A549 (cell line): ENCODE measurements around the gene ZPBP2. TPM values are rescaled to one million over a fixed set of nuclear protein-coding genes. Genes with fewer than 3 reads are reported as not detected.
"Not testable (repeated sequence)": the region's sequence is repeated elsewhere in the genome, so short reads cannot be mapped to it uniquely, and the experiment has no call there.

Experiments
- ATAC-seq, 2 experiments: fragments of 200-7000 bp in 1 of 2; fragments of >200 bp in 1 of 2; cut with Nextera tagmentation in 1 of 2; cut with Tn5 transposase in 1 of 2; 3 replicates each; pipeline versions ENCODE4 v1.8.0 to v1.9.1; 2018 to 2020; ENCODE audit warnings: mild to moderate bottlenecking in 1 of 2, moderate library complexity in 1 of 2
- CTCF ChIA-PET: fragments of 300-600 bp; sonication (Branson Sonifier 250); formaldehyde crosslinking; extraction: SDS; loops from one replicate; lab custom pipeline; 2021; ENCODE audit warnings: antibody characterized with exemption, inconsistent platforms; lab: Yijun Ruan, JAX
- POLR2A ChIA-PET: fragments of 350-600 bp; formaldehyde crosslinking; extraction: SDS; loops from one replicate; lab custom pipeline; 2021; ENCODE audit warnings: antibody characterized with exemption, inconsistent platforms; lab: Yijun Ruan, JAX
- DNase-seq, 2 experiments: peaks; one replicate each; pipeline versions ENCODE4 v3.0.0 to v3.0.0-alpha.2; 2011 to 2016; ENCODE audit warnings: low read depth in 1 of 2, low spot score in 1 of 2
- FAIRE-seq: peaks from 2 replicates; lab custom pipeline; 2011; peaks lifted over from hg19 to GRCh38; lab: Jason Lieb, UNC
- H3K27ac ChIP-seq, 2 experiments: fragments of >200 bp; sonication (Bioruptor Twin); formaldehyde crosslinking; 3 replicates each; pipeline ENCODE4 v1.5.1; 2016 to 2017
- H3K4me1 ChIP-seq: fragments of >200 bp; sonication (Bioruptor Twin); formaldehyde crosslinking; 3 replicates; pipeline ENCODE4 v1.6.1; 2016
- H3K4me2 ChIP-seq: fragments of >200 bp; sonication (Bioruptor Twin); formaldehyde crosslinking; 3 replicates; pipeline ENCODE4 v1.6.1; 2016
- H3K4me3 ChIP-seq: fragments of >200 bp; sonication (Bioruptor Twin); formaldehyde crosslinking; 3 replicates; pipeline ENCODE4 v1.5.1; 2016
- H3K9me3 ChIP-seq: fragments of >200 bp; sonication (Bioruptor Twin); formaldehyde crosslinking; 3 replicates; pipeline ENCODE4 v1.6.1; 2016
- BCL3 ChIP-seq: fragments of >200 bp; sonication (Bioruptor Twin); formaldehyde crosslinking; IDR thresholded peaks from 3 replicates; pipeline ENCODE4 v1.6.1; 2016
- CBX2 ChIP-seq: fragments of 200-600 bp; sonication (generic); IDR thresholded peaks from 2 replicates; pipeline ENCODE4 v1.6.1; 2016; ENCODE audit warnings: low read depth, mild to moderate bottlenecking, borderline replicate concordance
- CHD4 ChIP-seq: fragments of 200-600 bp; sonication (generic); IDR thresholded peaks from 2 replicates; pipeline ENCODE4 v1.6.1; 2016; ENCODE audit warnings: antibody characterized with exemption, mild to moderate bottlenecking, borderline replicate concordance
- EP300 ChIP-seq, 2 experiments: fragments of >200 bp; sonication (Bioruptor Twin); formaldehyde crosslinking; IDR thresholded peaks; 2 replicates in 1 of 2; 3 replicates in 1 of 2; pipeline ENCODE4 v1.6.1; 2016 to 2017
- FOSL2 ChIP-seq, 2 experiments: fragments of 450-650 bp in 1 of 2; fragments of >200 bp in 1 of 2; sonication (Bioruptor Twin) in 1 of 2; formaldehyde crosslinking; IDR thresholded peaks; 2 replicates each; pipeline versions ENCODE4 v1.5.0 to v1.6.1; 2016 to 2020; ENCODE audit warnings: mild to moderate bottlenecking in 1 of 2, moderate library complexity in 1 of 2
- HDAC2 ChIP-seq: fragments of 200-600 bp; sonication (generic); IDR thresholded peaks from 2 replicates; pipeline ENCODE4 v1.6.1; 2016
- HES2 ChIP-seq: fragments of >200 bp; sonication (Bioruptor Twin); formaldehyde crosslinking; IDR thresholded peaks from 2 replicates; pipeline ENCODE4 v1.6.1; 2016
- HOXA7 ChIP-seq: fragments of 250-450 bp; sonication (Bioruptor Pico); IDR thresholded peaks from 2 replicates; pipeline ENCODE4 v1.5.0; 2020; ENCODE audit warnings: mild to moderate bottlenecking, moderate library complexity
- NPAS2 ChIP-seq: fragments of 250-450 bp; sonication (Bioruptor Pico); IDR thresholded peaks from 2 replicates; pipeline ENCODE4 v1.8.0; 2022; ENCODE audit warnings: mild to moderate bottlenecking, moderate library complexity, borderline replicate concordance
- RAD21 ChIP-seq, 2 experiments: fragments of >200 bp in 1 of 2; sonication (Bioruptor Twin) in 1 of 2; formaldehyde crosslinking in 1 of 2; IDR thresholded peaks in 1 of 2; conservative IDR thresholded peaks in 1 of 2; 2 replicates in 1 of 2; 3 replicates in 1 of 2; pipeline ENCODE4 v1.6.1; 2012 to 2018; ENCODE audit warnings: inconsistent platforms in 1 of 2
- WGBS: methylation state at CpG from one replicate; pipeline ENCODE4 v1.1.6; 2017; ENCODE audit errors: missing lambda C conversion rate; 5-methylcytosine and 5-hydroxymethylcytosine counted together
- polyA plus RNA-seq, 4 experiments: library from polyadenylated mRNA; depleted of rRNA in 3 of 4; stranded (reverse); fragments of >200 nt; fragmentation: RNase III in 1 of 4; extraction: RNeasy Plus Mini Kit Qiagen cat#74134 plus additional on column Dnase treatment in 1 of 4; gene quantifications; 2 replicates in 3 of 4; 3 replicates in 1 of 4; pipeline ENCODE4 v1.2.3, GENCODE V29; 2011 to 2017
- TF ChIP-seq, protein P1 (sequence below): IDR thresholded peaks from 2 replicates; pipeline ENCODE4 v1.6.1; 2012
- TF ChIP-seq, protein P2 (sequence below): fragments of 200-600 bp; sonication (generic); IDR thresholded peaks from 2 replicates; pipeline ENCODE4 v1.6.1; 2016; ENCODE audit warnings: antibody characterized with exemption, mild to moderate bottlenecking, moderate library complexity

Gene ZPBP2
- polyA plus RNA-seq, 2 of the 4 experiments (the other 2 are of a cell fraction), result not detected

DNA sequence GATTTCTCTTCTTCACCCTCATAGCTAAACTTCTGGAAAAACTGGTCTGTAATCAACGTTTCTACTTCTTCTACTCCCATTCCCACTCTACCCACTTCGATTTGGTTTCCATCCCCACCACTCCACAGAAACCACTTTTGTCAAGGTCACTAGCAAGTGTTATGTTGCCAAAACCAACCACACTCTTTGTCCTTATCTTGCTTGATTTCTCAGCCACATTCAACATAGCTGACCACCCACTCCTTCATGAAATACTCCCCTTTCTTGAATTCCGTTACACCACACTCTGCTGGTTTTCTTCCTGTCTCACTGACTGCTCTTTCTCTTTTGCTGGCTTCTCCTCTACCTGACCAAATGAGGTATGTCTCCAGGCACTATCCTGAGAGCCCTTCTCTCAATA is 15.8 kb upstream of the ZPBP2 start:
- H3K27ac ChIP-seq, result no peak overlapping the region
- no peak for DNase-seq
- H3K4me3 ChIP-seq, result no peak overlapping the region
- no peaks in the 10 kb centered on the region for H3K4me1 ChIP-seq
- POLR2A ChIA-PET, result no interaction called here
- ATAC-seq, result no peak
- FAIRE-seq, result no peak
- H3K9me3 ChIP-seq, result no peaks in the 10 kb centered on the region
- no peak overlapping the region for H3K4me2 ChIP-seq
- TF ChIP-seq NPAS2 (CRISPR knock-in tag) (no peak), CBX2 (no peak), EP300 (IDR thresholded peaks at IDR 0.05) (no peak), HOXA7 (CRISPR knock-in tag) (no peak), RAD21 (conservative IDR thresholded peaks at IDR 0.05 in 1 of 2, IDR thresholded peaks at IDR 0.05 in 1 of 2) (no peak), HES2 (no peak), CHD4 (no peak)
- TF ChIP-seq, protein P1, sequence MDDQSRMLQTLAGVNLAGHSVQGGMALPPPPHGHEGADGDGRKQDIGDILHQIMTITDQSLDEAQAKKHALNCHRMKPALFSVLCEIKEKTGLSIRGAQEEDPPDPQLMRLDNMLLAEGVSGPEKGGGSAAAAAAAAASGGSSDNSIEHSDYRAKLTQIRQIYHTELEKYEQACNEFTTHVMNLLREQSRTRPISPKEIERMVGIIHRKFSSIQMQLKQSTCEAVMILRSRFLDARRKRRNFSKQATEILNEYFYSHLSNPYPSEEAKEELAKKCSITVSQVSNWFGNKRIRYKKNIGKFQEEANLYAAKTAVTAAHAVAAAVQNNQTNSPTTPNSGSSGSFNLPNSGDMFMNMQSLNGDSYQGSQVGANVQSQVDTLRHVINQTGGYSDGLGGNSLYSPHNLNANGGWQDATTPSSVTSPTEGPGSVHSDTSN, result no peak
- TF ChIP-seq, all 56 proteins: peak for 0
- WGBS, result 7% methylated on average over 3 of the region's 3 CpGs
- CTCF ChIA-PET, result interaction anchor here (1.2 kb wide), 1 partner anchor 230 kb away, joined by 3 read pairs; no protein-coding TSS in a partner anchor

- FAIRE-seq (no peak), ATAC-seq (no peak; a peak in 1 of 6 replicates), DNase-seq (no peak)
- WGBS, result under 1% methylated on average over 2 of the region's 2 CpGs
- Histone ChIP-seq H3K4me1 (no peaks in the 10 kb centered on the region), H3K4me2 (no peak overlapping the region), H3K9me3 (no peaks in the 10 kb centered on the region), H3K4me3 (no peak overlapping the region), H3K27ac (no peak overlapping the region)
- no peak for TF ChIP-seq FOSL2 (IDR thresholded peaks at IDR 0.05)
- no peak for TF ChIP-seq FOSL2 (CRISPR knock-in tag; IDR thresholded peaks at IDR 0.05)
- TF ChIP-seq, protein P2, sequence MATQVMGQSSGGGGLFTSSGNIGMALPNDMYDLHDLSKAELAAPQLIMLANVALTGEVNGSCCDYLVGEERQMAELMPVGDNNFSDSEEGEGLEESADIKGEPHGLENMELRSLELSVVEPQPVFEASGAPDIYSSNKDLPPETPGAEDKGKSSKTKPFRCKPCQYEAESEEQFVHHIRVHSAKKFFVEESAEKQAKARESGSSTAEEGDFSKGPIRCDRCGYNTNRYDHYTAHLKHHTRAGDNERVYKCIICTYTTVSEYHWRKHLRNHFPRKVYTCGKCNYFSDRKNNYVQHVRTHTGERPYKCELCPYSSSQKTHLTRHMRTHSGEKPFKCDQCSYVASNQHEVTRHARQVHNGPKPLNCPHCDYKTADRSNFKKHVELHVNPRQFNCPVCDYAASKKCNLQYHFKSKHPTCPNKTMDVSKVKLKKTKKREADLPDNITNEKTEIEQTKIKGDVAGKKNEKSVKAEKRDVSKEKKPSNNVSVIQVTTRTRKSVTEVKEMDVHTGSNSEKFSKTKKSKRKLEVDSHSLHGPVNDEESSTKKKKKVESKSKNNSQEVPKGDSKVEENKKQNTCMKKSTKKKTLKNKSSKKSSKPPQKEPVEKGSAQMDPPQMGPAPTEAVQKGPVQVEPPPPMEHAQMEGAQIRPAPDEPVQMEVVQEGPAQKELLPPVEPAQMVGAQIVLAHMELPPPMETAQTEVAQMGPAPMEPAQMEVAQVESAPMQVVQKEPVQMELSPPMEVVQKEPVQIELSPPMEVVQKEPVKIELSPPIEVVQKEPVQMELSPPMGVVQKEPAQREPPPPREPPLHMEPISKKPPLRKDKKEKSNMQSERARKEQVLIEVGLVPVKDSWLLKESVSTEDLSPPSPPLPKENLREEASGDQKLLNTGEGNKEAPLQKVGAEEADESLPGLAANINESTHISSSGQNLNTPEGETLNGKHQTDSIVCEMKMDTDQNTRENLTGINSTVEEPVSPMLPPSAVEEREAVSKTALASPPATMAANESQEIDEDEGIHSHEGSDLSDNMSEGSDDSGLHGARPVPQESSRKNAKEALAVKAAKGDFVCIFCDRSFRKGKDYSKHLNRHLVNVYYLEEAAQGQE, result no peak
- TF ChIP-seq BCL3, result no peak
- TF ChIP-seq HDAC2, result no peak
- no peak for TF ChIP-seq HES2
- no peak for TF ChIP-seq NPAS2 (CRISPR knock-in tag)
- ChIA-PET CTCF (no interaction called here), POLR2A (no interaction called here)
Observed at GRCh38 chr17:39854909-39855308, 13.1 kb upstream of the ZPBP2 start.

GRCh38 chr17:39855911-39856649 is 11.9 kb upstream of the ZPBP2 start:
- H3K27ac ChIP-seq, H3K4me3 ChIP-seq, FAIRE-seq, ATAC-seq, H3K4me1 ChIP-seq, H3K4me2 ChIP-seq, POLR2A ChIA-PET, CTCF ChIA-PET, DNase-seq, H3K9me3 ChIP-seq: not testable (repeated sequence)
- 31% methylated on average over 9 of the region's 9 CpGs for WGBS
